ENCODE measurements around the gene CREBBP. TPM values are rescaled to one million over a fixed set of nuclear protein-coding genes. Genes with fewer than 3 reads are reported as not detected.

Gene CREBBP
- total and polyA plus RNA-seq, 9 donors: 35.6 to 94.5 (median 78.3) TPM

DNA sequence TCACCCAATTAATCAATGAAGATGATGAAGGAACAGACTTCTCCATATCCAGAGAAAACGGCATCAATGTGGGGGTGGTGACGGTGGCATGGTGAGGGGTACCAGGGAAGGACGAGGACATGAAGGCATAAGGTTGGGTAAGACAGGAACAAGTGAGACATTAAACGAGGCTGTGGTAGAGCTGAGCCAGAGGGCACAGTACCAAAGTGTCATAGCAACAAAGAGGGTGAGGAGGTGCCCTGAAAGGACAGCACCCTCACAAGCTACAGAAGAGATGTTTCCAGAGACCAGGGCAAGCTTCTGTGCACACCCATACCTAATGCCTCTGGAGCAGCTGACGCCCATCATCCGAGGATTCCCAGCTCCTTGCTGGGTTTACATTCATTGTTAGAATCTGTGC lies 105.7 kb downstream of the CREBBP start:
- intact Hi-C loops (cut with DNase I): loop anchor here in 1 of 4 donors (10.0 kb wide), 1 partner anchor 100 kb away; no protein-coding TSS in a partner anchor
- WGBS, 3 donors: 65 to 72% (median 69%) methylated on average over 6 of the region's 6 CpGs
- Histone ChIP-seq H3K27me3 (no peaks in the 10 kb centered on the region), H3K36me3 (no peaks in the 10 kb centered on the region), H3K27ac (no peak overlapping the region), H3K4me1 (ENCODE audit: insufficient read depth) (peaks cover 4% of the 10 kb centered on the region), H3K9me3 (no peaks in the 10 kb centered on the region), H3K4me3 (no peak overlapping the region)
- TF ChIP-seq, protein P1, sequence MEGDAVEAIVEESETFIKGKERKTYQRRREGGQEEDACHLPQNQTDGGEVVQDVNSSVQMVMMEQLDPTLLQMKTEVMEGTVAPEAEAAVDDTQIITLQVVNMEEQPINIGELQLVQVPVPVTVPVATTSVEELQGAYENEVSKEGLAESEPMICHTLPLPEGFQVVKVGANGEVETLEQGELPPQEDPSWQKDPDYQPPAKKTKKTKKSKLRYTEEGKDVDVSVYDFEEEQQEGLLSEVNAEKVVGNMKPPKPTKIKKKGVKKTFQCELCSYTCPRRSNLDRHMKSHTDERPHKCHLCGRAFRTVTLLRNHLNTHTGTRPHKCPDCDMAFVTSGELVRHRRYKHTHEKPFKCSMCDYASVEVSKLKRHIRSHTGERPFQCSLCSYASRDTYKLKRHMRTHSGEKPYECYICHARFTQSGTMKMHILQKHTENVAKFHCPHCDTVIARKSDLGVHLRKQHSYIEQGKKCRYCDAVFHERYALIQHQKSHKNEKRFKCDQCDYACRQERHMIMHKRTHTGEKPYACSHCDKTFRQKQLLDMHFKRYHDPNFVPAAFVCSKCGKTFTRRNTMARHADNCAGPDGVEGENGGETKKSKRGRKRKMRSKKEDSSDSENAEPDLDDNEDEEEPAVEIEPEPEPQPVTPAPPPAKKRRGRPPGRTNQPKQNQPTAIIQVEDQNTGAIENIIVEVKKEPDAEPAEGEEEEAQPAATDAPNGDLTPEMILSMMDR (IDR thresholded peaks at IDR 0.05): no peak
- TF ChIP-seq POLR2A (IDR thresholded peaks at IDR 0.05) (no peak), EP300 (IDR thresholded peaks at IDR 0.05) (no peak)
- no peak for DNase-seq

- Histone ChIP-seq H3K27me3 (no peaks in the 10 kb centered on the region), H3K4me1 (ENCODE audit: insufficient read depth) (peaks cover 4% of the 10 kb centered on the region), H3K27ac (peak overlapping the region in 1 of 2 donors; percentile 21), H3K4me3 (no peak overlapping the region), H3K36me3 (no peaks in the 10 kb centered on the region), H3K9me3 (no peaks in the 10 kb centered on the region)
- intact Hi-C loops (cut with DNase I): loop anchor here in 1 of 4 donors (10.0 kb wide), 1 partner anchor 101 kb away; no protein-coding TSS in a partner anchor
- DNase-seq: peak; percentile 58 to 70 (median 62)
- TF ChIP-seq, protein P1 (IDR thresholded peaks at IDR 0.05): no peak
- TF ChIP-seq EP300 (IDR thresholded peaks at IDR 0.05) (no peak), POLR2A (IDR thresholded peaks at IDR 0.05) (no peak)
- WGBS, 3 donors: 4 to 21% (median 11%) methylated on average over 6 of the region's 6 CpGs
These were observed 106.3 kb downstream of the CREBBP start for GRCh38 chr16:3774156-3774767.

- peak overlapping the region in 1 of 2 donors; percentile 21 for H3K27ac ChIP-seq
- H3K4me1 ChIP-seq (ENCODE audit: insufficient read depth): peaks cover 4% of the 10 kb centered on the region
- 60 to 73% (median 69%) methylated on average over 14 of the region's 14 CpGs for WGBS, 3 donors
These were observed 106.8 kb downstream of the CREBBP start for GRCh38 chr16:3773663-3774062.

GRCh38 chr16:3771513-3771912 lies 109.0 kb downstream of the CREBBP start:
- intact Hi-C loops (cut with DNase I): loop anchor here in 1 of 4 donors (10.0 kb wide), 1 partner anchor 103 kb away; no protein-coding TSS in a partner anchor

More at GRCh38 chr16:3773663-3774062, 106.8 kb downstream of the CREBBP start:
- no peaks in the 10 kb centered on the region for H3K36me3 ChIP-seq
- no peak for TF ChIP-seq EP300 (IDR thresholded peaks at IDR 0.05)
- TF ChIP-seq POLR2A (IDR thresholded peaks at IDR 0.05): no peak
- TF ChIP-seq, protein P1 (IDR thresholded peaks at IDR 0.05): no peak
- intact Hi-C loops (cut with DNase I): loop anchor here in 1 of 4 donors (10.0 kb wide), 1 partner anchor 101 kb away; no protein-coding TSS in a partner anchor
- H3K27me3 ChIP-seq: no peaks in the 10 kb centered on the region
- no peak for DNase-seq
- H3K9me3 ChIP-seq: no peaks in the 10 kb centered on the region
- no peak overlapping the region for H3K4me3 ChIP-seq

GRCh38 chr16:3770530-3770929 lies 110.0 kb downstream of the CREBBP start:
- no peak for DNase-seq
- 70 to 73% (median 71%) methylated on average over 13 of the region's 13 CpGs for WGBS, 3 donors
- H3K27ac ChIP-seq: no peak overlapping the region
- peaks cover 4% of the 10 kb centered on the region for H3K4me1 ChIP-seq (ENCODE audit: insufficient read depth)
- H3K4me3 ChIP-seq: no peak overlapping the region
- H3K27me3 ChIP-seq: no peaks in the 10 kb centered on the region
- intact Hi-C loops (cut with DNase I): loop anchor here in 1 of 4 donors (10.0 kb wide), 1 partner anchor 104 kb away; no protein-coding TSS in a partner anchor
- no peaks in the 10 kb centered on the region for H3K36me3 ChIP-seq
- no peaks in the 10 kb centered on the region for H3K9me3 ChIP-seq
- TF ChIP-seq EP300 (IDR thresholded peaks at IDR 0.05) (no peak), POLR2A (IDR thresholded peaks at IDR 0.05) (no peak)
- TF ChIP-seq, protein P1 (IDR thresholded peaks at IDR 0.05): no peak

More at GRCh38 chr16:3771513-3771912, 109.0 kb downstream of the CREBBP start:
- TF ChIP-seq POLR2A (IDR thresholded peaks at IDR 0.05) (no peak), EP300 (IDR thresholded peaks at IDR 0.05) (no peak)
- H3K27ac ChIP-seq: no peak overlapping the region
- H3K9me3 ChIP-seq: no peaks in the 10 kb centered on the region
- no peak for DNase-seq
- no peaks in the 10 kb centered on the region for H3K36me3 ChIP-seq
- H3K4me3 ChIP-seq: no peak overlapping the region
- WGBS, 3 donors: 88 to 93% (median 91%) methylated on average over 5 of the region's 5 CpGs
- H3K27me3 ChIP-seq: no peaks in the 10 kb centered on the region
- H3K4me1 ChIP-seq (ENCODE audit: insufficient read depth): peaks cover 4% of the 10 kb centered on the region
